HG03342 (cell line): ENCODE results near the gene CHRM2.
"Not testable (repeated sequence)": the region's sequence is repeated elsewhere in the genome, so short reads cannot be mapped to it uniquely, and the experiment has no call there.

Experiments used
- ATAC-seq: cut with Tn5 transposase; IDR thresholded peaks from one replicate; pipeline ENCODE4 v1.9.1; 2021; ENCODE audit warnings: mild to moderate bottlenecking, moderate library complexity; ENCODE audit not compliant: unreplicated experiment

The CHRM2 gene

DNA sequence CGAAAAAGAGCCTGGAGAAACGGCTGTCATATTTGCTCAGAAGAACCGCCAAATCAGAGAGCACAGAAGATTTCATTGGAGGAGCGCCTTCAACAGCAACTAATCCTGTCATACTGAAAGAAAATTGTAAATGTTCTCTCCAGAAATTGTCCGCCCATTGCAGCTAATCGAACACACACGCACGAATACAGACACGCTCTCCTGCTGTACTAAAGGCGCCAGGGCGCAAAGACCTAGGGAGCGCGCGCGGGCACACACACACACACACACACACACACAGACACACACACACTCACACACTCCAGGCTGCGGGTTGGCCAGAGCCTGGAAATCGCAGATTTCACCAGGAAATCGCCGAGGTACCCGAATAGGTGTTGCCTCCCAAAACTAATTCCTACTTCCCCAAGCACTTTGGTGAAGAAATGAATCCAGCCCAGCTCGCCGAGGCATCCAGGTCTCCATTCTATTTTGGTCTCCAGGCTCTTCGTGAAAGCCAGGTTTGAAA is at the start of gene CHRM2:
Gene CHRM2 (plus strand): TSS at position 157 of the 505 bp plus-strand sequence. CDS start 146,214 bp downstream, outside the sequence.
- no peak for ATAC-seq

DNA sequence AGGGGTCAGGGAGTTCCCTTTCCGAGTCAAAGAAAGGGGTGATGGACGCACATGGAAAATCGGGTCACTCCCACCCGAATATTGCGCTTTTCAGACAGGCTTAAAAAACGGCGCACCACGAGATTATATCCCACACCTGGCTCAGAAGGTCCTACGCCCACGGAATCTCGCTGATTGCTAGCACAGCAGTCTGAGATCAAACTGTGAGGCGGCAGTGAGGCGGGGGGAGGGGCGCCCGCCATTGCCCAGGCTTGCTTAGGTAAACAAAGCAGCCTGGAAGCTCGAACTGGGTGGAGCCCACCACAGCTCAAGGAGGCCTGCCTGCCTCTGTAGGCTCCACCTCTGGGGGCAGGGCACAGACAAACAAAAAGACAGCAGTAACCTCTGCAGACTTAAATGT is 37.1 kb upstream of the CHRM2 start:
- not testable (repeated sequence) for ATAC-seq

- ATAC-seq: no peak
These were observed 22.5 kb upstream of the CHRM2 start for GRCh38 chr7:136845899-136846465.

GRCh38 chr7:136847858-136848257 is 20.6 kb upstream of the CHRM2 start:
- ATAC-seq: no peak

- no peak for ATAC-seq
These were observed 14.8 kb upstream of the CHRM2 start for GRCh38 chr7:136853654-136854053.

GRCh38 chr7:136857573-136857972 is 10.9 kb upstream of the CHRM2 start:
- no peak for ATAC-seq

DNA sequence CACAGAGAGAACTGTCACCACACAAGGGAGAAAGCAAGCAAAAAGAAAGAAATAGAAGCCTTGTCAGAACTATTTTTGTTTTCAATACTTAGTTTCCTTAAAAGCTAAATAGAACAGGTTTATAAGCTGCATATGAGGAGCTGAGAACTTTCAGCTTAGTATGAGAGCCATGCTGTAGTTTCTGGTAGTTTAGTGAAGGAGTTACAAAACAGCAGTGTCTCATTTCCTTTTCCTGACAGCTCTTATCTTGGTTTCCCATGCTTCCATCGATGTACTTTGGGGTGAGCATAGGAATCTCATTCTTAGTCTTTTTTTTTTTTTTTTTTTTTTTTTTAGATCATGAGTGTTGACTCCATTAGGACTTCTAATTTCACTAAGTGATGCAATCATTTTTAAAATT is 8.6 kb upstream of the CHRM2 start:
- ATAC-seq: no peak

- ATAC-seq: no peak
These were observed 3.2 kb upstream of the CHRM2 start for GRCh38 chr7:136865236-136865635.

DNA sequence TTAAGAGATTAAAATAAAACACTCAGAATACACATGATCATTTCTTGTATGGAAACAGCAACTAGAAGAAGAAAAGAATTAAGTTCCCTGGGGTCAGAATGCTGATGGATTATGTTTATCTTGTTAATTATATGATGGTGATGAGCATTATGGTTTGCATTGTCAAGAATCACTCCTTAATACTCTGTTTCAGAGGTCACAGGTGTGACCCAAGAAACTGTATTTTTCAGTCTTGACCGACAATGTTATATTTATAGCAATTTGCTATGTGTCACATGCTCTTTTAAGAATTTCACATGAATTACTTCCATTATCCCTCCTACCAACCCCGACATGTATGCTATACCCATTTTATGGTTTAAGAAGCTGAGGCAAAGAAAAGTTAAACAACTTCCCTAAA is 2.7 kb upstream of the CHRM2 start:
- ATAC-seq: no peak

DNA sequence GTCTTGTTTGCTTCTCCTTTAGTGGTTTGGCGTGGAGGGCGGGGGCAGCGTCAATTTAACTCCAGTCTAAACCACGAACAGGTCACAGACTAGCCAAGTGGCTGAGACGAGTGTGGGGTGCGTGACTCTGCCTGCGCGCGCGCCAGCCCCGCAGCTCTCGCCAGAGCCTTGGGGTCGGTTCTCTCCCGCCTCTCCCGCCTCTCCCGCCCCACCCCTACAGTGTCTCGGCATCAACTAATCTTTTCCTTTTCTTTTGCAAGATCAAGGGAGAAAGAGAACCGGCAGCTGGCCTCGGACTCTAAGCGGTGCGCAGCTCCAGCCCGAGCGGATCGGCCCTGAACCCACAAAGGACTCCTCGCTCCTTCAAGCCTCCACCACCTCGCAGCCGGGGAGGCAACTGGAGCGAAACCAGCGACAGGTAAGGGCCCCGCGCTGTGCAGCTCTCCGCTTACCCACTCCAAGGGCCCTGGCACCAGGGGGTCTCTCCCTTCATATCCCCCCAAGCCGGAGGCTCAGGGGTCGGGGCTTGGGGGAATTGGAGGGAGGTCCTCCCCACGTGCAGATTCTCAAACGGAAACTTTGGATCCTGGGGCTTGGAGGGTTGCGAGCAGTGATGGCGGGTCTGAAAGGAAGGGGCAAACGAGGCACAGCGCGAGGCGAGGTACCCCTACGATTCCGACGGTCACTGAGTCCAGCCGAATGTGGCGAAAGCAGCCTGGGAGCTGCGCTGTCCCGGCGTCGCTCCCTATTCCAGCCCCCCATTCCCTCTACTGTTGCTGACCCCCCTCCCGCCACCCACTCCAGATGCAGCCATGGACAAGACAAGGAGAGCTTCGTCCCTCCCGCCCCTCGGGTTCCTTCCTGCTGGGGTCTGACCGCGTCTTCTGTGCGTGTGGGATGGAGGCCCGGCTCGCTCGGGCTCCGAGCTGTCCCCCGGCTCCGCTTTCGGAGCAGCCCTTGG is 829 bp downstream of the CHRM2 start:
- ATAC-seq: no peak

DNA sequence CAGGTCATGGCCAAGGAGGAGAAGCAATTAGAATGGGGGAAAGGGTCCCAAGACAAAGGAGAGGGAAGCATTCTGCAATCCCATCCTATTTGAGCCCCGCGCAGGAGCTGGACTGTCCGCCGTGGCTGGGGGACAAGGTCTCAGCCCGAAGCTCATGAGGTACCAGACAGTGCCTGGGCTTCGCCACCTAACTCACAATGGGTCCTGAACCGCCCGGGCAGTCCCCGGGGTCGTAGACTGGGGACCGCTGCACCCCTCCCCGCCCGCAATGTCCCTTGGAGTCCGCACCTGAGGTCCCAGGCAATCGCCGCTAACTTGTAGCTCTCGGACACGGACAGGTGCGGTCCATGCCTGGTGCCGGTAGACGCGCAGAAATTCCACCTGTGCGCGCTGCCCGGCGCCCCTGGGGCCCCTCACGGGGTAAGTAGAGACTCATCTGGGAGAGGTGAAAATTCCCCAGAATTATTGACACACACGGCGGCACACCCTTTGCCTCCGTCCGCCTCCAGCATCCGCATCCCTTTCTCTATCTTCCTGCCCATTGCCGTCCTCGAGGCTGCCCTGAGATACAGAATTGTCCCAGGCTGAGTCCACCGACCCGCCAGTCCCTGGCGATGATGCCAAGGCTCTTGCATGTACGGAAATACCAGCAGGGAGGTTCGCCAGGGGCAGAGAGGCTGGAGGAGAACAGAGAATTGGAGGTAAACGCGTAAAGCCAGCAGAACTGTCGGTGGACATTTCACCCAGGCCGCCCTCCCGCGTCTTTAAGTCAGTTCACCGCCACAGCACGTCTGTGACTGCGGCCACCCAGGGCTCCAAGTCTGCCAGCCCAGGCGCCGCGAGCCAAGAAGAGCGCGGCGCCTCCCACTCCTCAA is 1.8 kb downstream of the CHRM2 start:
- ATAC-seq: no peak

DNA sequence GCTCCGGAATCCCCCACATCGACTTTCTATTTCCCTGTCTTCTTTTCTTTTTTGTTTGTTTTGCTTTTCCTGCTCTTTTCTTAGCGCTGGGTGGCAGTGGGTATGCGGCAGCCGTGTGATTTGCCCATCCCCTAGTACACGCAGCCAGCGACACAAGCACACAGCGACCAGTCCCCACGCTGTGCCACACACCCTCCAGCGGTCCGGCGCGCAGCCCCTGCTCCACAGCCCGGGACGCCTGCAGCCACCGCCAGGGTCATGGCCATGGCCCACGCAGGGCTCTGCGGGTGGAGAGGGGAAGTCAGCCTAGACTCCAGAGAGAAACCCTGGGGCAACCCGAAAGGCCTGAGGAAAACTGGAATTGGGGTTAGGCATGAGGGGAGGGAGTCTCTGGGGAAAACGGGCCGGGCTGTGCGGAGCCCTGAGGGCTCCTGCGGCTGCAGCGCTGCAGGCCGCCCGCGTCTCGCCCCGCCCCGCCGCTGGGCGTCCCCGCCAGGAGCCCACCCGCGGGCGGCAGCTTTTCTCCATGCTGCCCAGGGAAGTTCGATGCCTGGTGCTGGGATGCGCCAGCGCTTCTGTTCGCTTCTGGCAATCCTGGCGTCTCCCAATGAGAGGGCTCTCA is 2.5 kb downstream of the CHRM2 start:
- no peak for ATAC-seq

GRCh38 chr7:136874393-136875032 is 6.1 kb downstream of the CHRM2 start:
- no peak for ATAC-seq

- no peak for ATAC-seq
These were observed 9.1 kb downstream of the CHRM2 start for GRCh38 chr7:136877509-136877908.

DNA sequence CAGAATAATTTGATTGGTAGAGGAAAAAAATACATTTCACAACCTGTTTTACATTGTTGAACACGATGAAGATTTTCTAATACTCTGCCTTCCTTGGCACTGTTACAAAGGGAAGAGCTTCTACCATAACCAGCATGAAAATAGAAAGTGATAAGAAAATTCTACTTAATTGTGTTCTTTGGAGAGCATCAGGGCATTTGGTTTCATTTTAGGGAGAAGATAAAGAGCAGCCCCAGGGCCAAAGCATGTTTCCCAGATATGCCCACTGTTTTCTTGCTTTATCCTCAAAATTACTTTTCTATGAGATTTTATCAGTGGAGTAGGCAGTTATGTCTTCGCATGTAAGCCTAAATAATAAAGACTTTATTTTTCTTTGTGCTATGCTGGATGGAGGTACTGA is 9.5 kb downstream of the CHRM2 start:
- ATAC-seq: no peak

DNA sequence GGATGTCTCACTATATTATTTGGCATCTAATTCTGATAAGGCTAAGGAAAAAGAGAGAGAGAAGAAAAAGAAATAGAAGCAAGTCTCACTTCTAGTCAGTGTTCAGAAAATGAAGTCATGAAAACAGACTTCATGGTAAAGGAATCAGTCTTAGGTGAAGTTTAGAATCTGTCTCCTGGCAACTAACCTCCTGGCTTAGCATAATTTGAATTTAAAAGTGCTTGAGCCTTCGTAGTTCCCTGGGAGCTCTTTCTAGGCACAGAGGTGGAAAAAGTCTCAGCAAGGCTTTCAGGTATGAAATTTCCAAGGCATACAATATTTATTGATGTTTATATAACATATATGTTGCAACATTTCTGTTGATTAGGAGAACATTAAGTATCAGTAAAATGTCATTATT is 10.4 kb downstream of the CHRM2 start:
- no peak for ATAC-seq

DNA sequence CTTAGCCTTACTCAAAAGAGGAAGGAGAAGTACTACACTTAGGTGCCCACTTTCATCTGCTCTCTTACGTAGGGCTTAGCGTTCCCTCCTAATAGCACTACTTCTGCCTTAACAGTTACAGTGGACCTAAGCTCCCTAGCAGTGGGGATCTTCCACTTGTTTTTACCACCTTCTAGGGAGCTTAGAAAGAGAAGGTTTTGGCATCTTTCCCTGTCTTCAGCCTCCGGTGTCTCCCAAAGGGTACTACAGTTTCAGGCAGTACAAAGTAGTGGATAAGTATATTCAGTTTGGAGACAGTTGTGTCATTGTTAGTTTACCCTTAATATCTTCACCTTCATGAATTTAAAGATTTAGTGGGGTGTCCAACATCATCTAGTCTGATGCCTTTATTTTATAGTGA is 14.6 kb downstream of the CHRM2 start:
- no peak for ATAC-seq

GRCh38 chr7:136884492-136884891 is 16.0 kb downstream of the CHRM2 start:
- no peak for ATAC-seq

- ATAC-seq: no peak
These were observed 18.9 kb downstream of the CHRM2 start for GRCh38 chr7:136887317-136887716.

GRCh38 chr7:136890399-136890798 is 21.9 kb downstream of the CHRM2 start:
- no peak for ATAC-seq
